Neuronal stem cell (in vitro differentiated cells): ENCODE results near the gene MET.
"Not testable (repeated sequence)": the region's sequence is repeated elsewhere in the genome, so short reads cannot be mapped to it uniquely, and the experiment has no call there.

ENCODE experiments used
- DNase-seq: peaks from one replicate; pipeline ENCODE4 v3.0.0-alpha.2; 2013; ENCODE audit warnings: low spot score
- H2AFZ ChIP-seq: one replicate; pipeline ENCODE4 v1.6.1; 2013; ENCODE audit warnings: mild to moderate bottlenecking, low read length, inconsistent platforms
- H2AK5ac ChIP-seq: 2 replicates; pipeline ENCODE4 v1.6.1; 2013; ENCODE audit warnings: low read depth, mild to moderate bottlenecking, inconsistent platforms, low read length, moderate library complexity, mixed read lengths
- H2BK120ac ChIP-seq: 2 replicates; pipeline ENCODE4 v1.6.1; 2013; ENCODE audit warnings: low read depth, mild to moderate bottlenecking, inconsistent platforms, low read length, moderate library complexity, mixed read lengths
- H2BK12ac ChIP-seq: one replicate; pipeline ENCODE4 v1.6.1; 2013; ENCODE audit warnings: low read length, inconsistent platforms
- H2BK15ac ChIP-seq: 2 replicates; pipeline ENCODE4 v1.6.1; 2013; ENCODE audit warnings: mild to moderate bottlenecking, low read length, inconsistent platforms, mixed read lengths
- H2BK5ac ChIP-seq: one replicate; pipeline ENCODE4 v1.6.1; 2013; ENCODE audit warnings: inconsistent platforms, mild to moderate bottlenecking, low read length, moderate library complexity
- H3K14ac ChIP-seq: one replicate; pipeline ENCODE4 v1.6.1; 2013; ENCODE audit warnings: low read length, inconsistent platforms
- H3K18ac ChIP-seq: 2 replicates; pipeline ENCODE4 v1.6.1; 2013; ENCODE audit warnings: low read length, inconsistent platforms
- H3K23ac ChIP-seq: 2 replicates; pipeline ENCODE4 v1.6.1; 2013; ENCODE audit warnings: low read depth, mild to moderate bottlenecking, mixed read lengths, low read length, inconsistent platforms; ENCODE audit not compliant: poor library complexity
- H3K27ac ChIP-seq: replicated peaks from 3 replicates; pipeline ENCODE4 v1.5.1; 2013; ENCODE audit warnings: low read length, inconsistent platforms
- H3K27me3 ChIP-seq, 3 experiments: 2 replicates each; pipeline ENCODE4 v1.6.1; 2013; ENCODE audit warnings: low read length in 3 of 3, mild to moderate bottlenecking in 2 of 3, inconsistent platforms in 1 of 3, low read depth in 1 of 3, mixed read lengths in 1 of 3, moderate library complexity in 1 of 3; ENCODE audit not compliant: control insufficient read depth in 3 of 3, insufficient read depth in 3 of 3
- H3K36me3 ChIP-seq, 2 donors: replicated peaks in 1 of 2; 2 replicates each; pipeline ENCODE4 v1.6.1; 2013; ENCODE audit warnings: low read length in 2 of 2; ENCODE audit not compliant: control insufficient read depth in 2 of 2, insufficient read depth in 2 of 2
- H3K4ac ChIP-seq: 2 replicates; pipeline ENCODE4 v1.6.1; 2013; ENCODE audit warnings: inconsistent platforms, mild to moderate bottlenecking, low read length, moderate library complexity
- H3K4me1 ChIP-seq, 2 donors: 1 replicate in 1 of 2; 2 replicates in 1 of 2; pipeline ENCODE4 v1.6.1; 2013; ENCODE audit warnings: low read length in 2 of 2, low read depth in 1 of 2; ENCODE audit not compliant: control insufficient read depth in 2 of 2, insufficient read depth in 1 of 2
- H3K4me2 ChIP-seq: one replicate; pipeline ENCODE4 v1.6.1; 2013; ENCODE audit warnings: mild to moderate bottlenecking, low read length, inconsistent platforms; ENCODE audit not compliant: insufficient read depth, poor library complexity, severe bottlenecking
- H3K4me3 ChIP-seq, 2 donors: 2 replicates each; pipeline ENCODE4 v1.5.1; 2013; ENCODE audit warnings: low read length in 2 of 2, mild to moderate bottlenecking in 2 of 2, inconsistent platforms in 1 of 2, moderate library complexity in 1 of 2
- H3K79me1 ChIP-seq: one replicate; pipeline ENCODE4 v1.6.1; 2013; ENCODE audit warnings: low read depth, mild to moderate bottlenecking, inconsistent platforms, low read length, moderate library complexity
- H3K9ac ChIP-seq: one replicate; pipeline ENCODE4 v1.6.1; 2013; ENCODE audit warnings: mild to moderate bottlenecking, low read depth, low read length, inconsistent platforms; ENCODE audit not compliant: poor library complexity
- H3K9me3 ChIP-seq, 2 donors: replicated peaks in 1 of 2; 2 replicates each; pipeline versions ENCODE3 to v1.6.1; 2013; ENCODE audit warnings: low read length in 2 of 2, mild to moderate bottlenecking in 2 of 2, inconsistent platforms in 1 of 2, low read depth in 1 of 2, mixed read lengths in 1 of 2, moderate library complexity in 1 of 2; ENCODE audit not compliant: control insufficient read depth in 2 of 2, insufficient read depth in 1 of 2
- H4K8ac ChIP-seq: one replicate; pipeline ENCODE4 v1.6.1; 2013; ENCODE audit warnings: low read depth, mild to moderate bottlenecking, inconsistent platforms, low read length, moderate library complexity
- H4K91ac ChIP-seq: one replicate; pipeline ENCODE4 v1.6.1; 2013; ENCODE audit warnings: low read length, low read depth, mild to moderate bottlenecking, inconsistent platforms; ENCODE audit not compliant: poor library complexity
- WGBS, 2 donors: extraction: QIAGEN DNeasy Blood & Tissue Kit; methylation state at CpG; one replicate each; pipeline ENCODE4 v1.1.7; 2013; ENCODE audit warnings: missing lambda C conversion rate in 2 of 2, mixed read lengths in 1 of 2; ENCODE audit not compliant: insufficient read length in 2 of 2, insufficient replicate concordance in 1 of 2; ENCODE audit errors: extremely low coverage in 2 of 2; 5-methylcytosine and 5-hydroxymethylcytosine counted together

Gene MET

GRCh38 chr7:116821647-116822046 lies 149.7 kb downstream of the MET start:
- H2BK5ac ChIP-seq, H3K4me2 ChIP-seq, H2BK12ac ChIP-seq, H3K14ac ChIP-seq, H3K27me3 ChIP-seq, H3K4ac ChIP-seq, H4K91ac ChIP-seq, H3K27ac ChIP-seq, H2BK120ac ChIP-seq, H3K4me3 ChIP-seq, H3K36me3 ChIP-seq, H2BK15ac ChIP-seq, H3K79me1 ChIP-seq, H3K4me1 ChIP-seq, H3K9me3 ChIP-seq, H3K23ac ChIP-seq, H4K8ac ChIP-seq, H2AK5ac ChIP-seq, DNase-seq, H3K9ac ChIP-seq, H2AFZ ChIP-seq, H3K18ac ChIP-seq: not testable (repeated sequence)
- no CpG with 5 or more reads among the region's 4 CpGs for WGBS, 2 donors

GRCh38 chr7:116824449-116824848 lies 152.5 kb downstream of the MET start:
- no peak overlapping the region for H2BK15ac ChIP-seq
- no peak overlapping the region for H3K23ac ChIP-seq
- H3K79me1 ChIP-seq, result no peaks in the 10 kb centered on the region
- H2BK120ac ChIP-seq, result no peak overlapping the region
- no peak overlapping the region for H4K91ac ChIP-seq
- DNase-seq, result no peak
- no peaks in the 10 kb centered on the region for H3K9me3 ChIP-seq
- no peak overlapping the region for H3K27ac ChIP-seq
- no peak overlapping the region for H2BK5ac ChIP-seq
- H3K4me2 ChIP-seq, result no peak overlapping the region
- H3K18ac ChIP-seq, result no peak overlapping the region
- H3K36me3 ChIP-seq, result no peaks in the 10 kb centered on the region
- H3K14ac ChIP-seq, result no peak overlapping the region
- no peak overlapping the region for H2BK12ac ChIP-seq
- H3K4me3 ChIP-seq, result no peak overlapping the region
- no peak overlapping the region for H2AK5ac ChIP-seq
- peaks cover 0 to 4% (median 0%) of the 10 kb centered on the region in 3 experiments for H3K27me3 ChIP-seq
- H3K4ac ChIP-seq, result no peak overlapping the region
- no peak overlapping the region for H3K9ac ChIP-seq
- H2AFZ ChIP-seq, result no peak overlapping the region
- H3K4me1 ChIP-seq, result no peaks in the 10 kb centered on the region
- no peak overlapping the region for H4K8ac ChIP-seq

GRCh38 chr7:116828281-116828680 lies 156.3 kb downstream of the MET start:
- H3K4me3 ChIP-seq, result no peak overlapping the region
- H3K9me3 ChIP-seq, result no peaks in the 10 kb centered on the region
- H2AK5ac ChIP-seq, result no peak overlapping the region
- no peaks in the 10 kb centered on the region for H3K4me1 ChIP-seq
- no peak overlapping the region for H4K8ac ChIP-seq
- H2BK15ac ChIP-seq, result no peak overlapping the region
- H2AFZ ChIP-seq, result no peak overlapping the region
- no CpG with 5 or more reads among the region's 4 CpGs for WGBS, 2 donors
- DNase-seq, result no peak
- H2BK120ac ChIP-seq, result no peak overlapping the region
- H3K18ac ChIP-seq, result no peak overlapping the region
- no peaks in the 10 kb centered on the region for H3K36me3 ChIP-seq
- H3K4me2 ChIP-seq, result no peak overlapping the region
- no peak overlapping the region for H2BK5ac ChIP-seq
- no peak overlapping the region for H3K14ac ChIP-seq
- peaks cover 0 to 4% (median 0%) of the 10 kb centered on the region in 3 experiments for H3K27me3 ChIP-seq
- no peak overlapping the region for H3K27ac ChIP-seq
- H4K91ac ChIP-seq, result no peak overlapping the region
- no peak overlapping the region for H3K23ac ChIP-seq
- no peaks in the 10 kb centered on the region for H3K79me1 ChIP-seq
- H3K4ac ChIP-seq, result no peak overlapping the region
- no peak overlapping the region for H3K9ac ChIP-seq
- no peak overlapping the region for H2BK12ac ChIP-seq

GRCh38 chr7:116829041-116829440 lies 157.0 kb downstream of the MET start:
- H2AFZ ChIP-seq, result no peak overlapping the region
- H3K18ac ChIP-seq, result no peak overlapping the region

More at GRCh38 chr7:116829041-116829440, 157.0 kb downstream of the MET start:
- H3K4ac ChIP-seq, result no peak overlapping the region
- H2BK15ac ChIP-seq, result no peak overlapping the region
- no peak overlapping the region for H4K8ac ChIP-seq
- no peak overlapping the region for H3K9ac ChIP-seq
- no peak overlapping the region for H3K27ac ChIP-seq
- DNase-seq, result no peak
- no peaks in the 10 kb centered on the region for H3K36me3 ChIP-seq
- H2BK120ac ChIP-seq, result no peak overlapping the region
- no peak overlapping the region for H3K4me2 ChIP-seq
- no peak overlapping the region for H3K23ac ChIP-seq
- H3K4me3 ChIP-seq, result no peak overlapping the region
- H3K9me3 ChIP-seq, result no peaks in the 10 kb centered on the region
- no peak overlapping the region for H2BK5ac ChIP-seq
- no peak overlapping the region for H4K91ac ChIP-seq
- no CpG with 5 or more reads among the region's 3 CpGs for WGBS, 2 donors
- no peak overlapping the region for H3K14ac ChIP-seq
- H2AK5ac ChIP-seq, result no peak overlapping the region
- no peak overlapping the region for H2BK12ac ChIP-seq
- H3K79me1 ChIP-seq, result no peaks in the 10 kb centered on the region
- peaks cover 0 to 4% (median 0%) of the 10 kb centered on the region in 3 experiments for H3K27me3 ChIP-seq
- H3K4me1 ChIP-seq, result no peaks in the 10 kb centered on the region
